Liver (tissue), 9 donors: ENCODE results near the gene NEB. TPM values are rescaled to one million over a fixed set of nuclear protein-coding genes. Genes with fewer than 3 reads are reported as not detected.

ENCODE experiments used
- DNase-seq: peaks from one replicate; pipeline ENCODE4 v3.0.0-alpha.2; 2017; ENCODE audit warnings: low spot score
- H3K27ac ChIP-seq, 2 donors: one replicate each; pipeline ENCODE4 v1.7.0; 2013; ENCODE audit warnings: inconsistent platforms in 2 of 2, low read length in 2 of 2, control low read depth in 1 of 2, low read depth in 1 of 2, mild to moderate bottlenecking in 1 of 2
- H3K27me3 ChIP-seq, 4 donors: one replicate each; pipeline versions ENCODE4 v1.6.1 to v1.7.0; 2013; ENCODE audit warnings: low read length in 3 of 4, inconsistent platforms in 1 of 4, mild to moderate bottlenecking in 1 of 4, moderate library complexity in 1 of 4; ENCODE audit not compliant: control insufficient read depth in 4 of 4, insufficient read depth in 4 of 4
- H3K36me3 ChIP-seq, 4 donors: one replicate each; pipeline versions ENCODE4 v1.6.1 to v1.7.0; 2013; ENCODE audit warnings: low read length in 3 of 4, mild to moderate bottlenecking in 3 of 4, low read depth in 1 of 4, moderate library complexity in 1 of 4; ENCODE audit not compliant: control insufficient read depth in 4 of 4, insufficient read depth in 3 of 4
- H3K4me1 ChIP-seq, 4 donors: one replicate each; pipeline versions ENCODE4 v1.6.1 to v1.7.0; 2013; ENCODE audit warnings: low read length in 3 of 4, mild to moderate bottlenecking in 3 of 4, moderate library complexity in 1 of 4; ENCODE audit not compliant: control insufficient read depth in 4 of 4, insufficient read depth in 4 of 4
- H3K4me3 ChIP-seq, 3 donors: one replicate each; pipeline versions ENCODE4 v1.6.1 to v1.7.0; 2013; ENCODE audit warnings: low read length in 3 of 3, control low read depth in 1 of 3, low read depth in 1 of 3, mild to moderate bottlenecking in 1 of 3
- H3K9ac ChIP-seq, 2 donors: one replicate each; pipeline ENCODE4 v1.7.0; 2013; ENCODE audit warnings: low read length in 2 of 2, mild to moderate bottlenecking in 2 of 2, moderate library complexity in 2 of 2, control low read depth in 1 of 2, low read depth in 1 of 2
- H3K9me3 ChIP-seq, 4 donors: one replicate each; pipeline versions ENCODE4 v1.6.1 to v1.7.0; 2013; ENCODE audit warnings: low read length in 3 of 4; ENCODE audit not compliant: control insufficient read depth in 4 of 4
- ATF3 ChIP-seq: IDR thresholded peaks from 2 replicates; pipeline ENCODE4 v1.6.1; 2016; ENCODE audit warnings: antibody characterized with exemption
- CTCF ChIP-seq: fragments of 150-350 bp; IDR thresholded peaks from 2 replicates; pipeline ENCODE4 v1.5.1; 2017; ENCODE audit warnings: improper control_type of control experiment, low read depth, low read length; ENCODE audit not compliant: missing input control
- EGR1 ChIP-seq, 2 donors: IDR thresholded peaks; 2 replicates each; pipeline ENCODE4 v1.6.1; 2016 to 2018; ENCODE audit warnings: antibody characterized with exemption in 2 of 2, low read depth in 2 of 2
- FOXA1 ChIP-seq: IDR thresholded peaks from 2 replicates; pipeline ENCODE4 v1.6.1; 2016; ENCODE audit warnings: antibody characterized with exemption
- FOXA2 ChIP-seq: IDR thresholded peaks from 2 replicates; pipeline ENCODE4 v1.6.1; 2016; ENCODE audit warnings: antibody characterized with exemption
- GABPA ChIP-seq, 2 donors: IDR thresholded peaks in 1 of 2; conservative IDR thresholded peaks in 1 of 2; 2 replicates each; pipeline ENCODE4 v1.6.1; 2016; ENCODE audit warnings: antibody characterized with exemption in 2 of 2, mild to moderate bottlenecking in 1 of 2, moderate library complexity in 1 of 2
- HNF4A ChIP-seq, 2 donors: conservative IDR thresholded peaks; 2 replicates each; pipeline ENCODE4 v1.6.1; 2016; ENCODE audit warnings: antibody characterized with exemption in 2 of 2, mild to moderate bottlenecking in 2 of 2
- HNF4G ChIP-seq: IDR thresholded peaks from 2 replicates; pipeline ENCODE4 v1.6.1; 2016; ENCODE audit warnings: antibody characterized with exemption
- JUND ChIP-seq, 2 donors: IDR thresholded peaks; 2 replicates each; pipeline ENCODE4 v1.6.1; 2016; ENCODE audit warnings: antibody characterized with exemption in 2 of 2
- NR2F2 ChIP-seq: IDR thresholded peaks from 2 replicates; pipeline ENCODE4 v1.6.1; 2016; ENCODE audit warnings: antibody characterized with exemption
- RAD21 ChIP-seq, 2 donors: IDR thresholded peaks; 2 replicates each; pipeline ENCODE4 v1.6.1; 2016; ENCODE audit warnings: antibody characterized with exemption in 2 of 2, mild to moderate bottlenecking in 2 of 2
- REST ChIP-seq: IDR thresholded peaks from 2 replicates; pipeline ENCODE4 v1.6.1; 2016; ENCODE audit warnings: antibody characterized with exemption, mild to moderate bottlenecking
- TAF1 ChIP-seq: conservative IDR thresholded peaks from 2 replicates; pipeline ENCODE4 v1.6.1; 2016; ENCODE audit warnings: antibody characterized with exemption, mild to moderate bottlenecking
- ZBTB33 ChIP-seq: IDR thresholded peaks from 2 replicates; pipeline ENCODE4 v1.6.1; 2016; ENCODE audit warnings: antibody characterized with exemption
- WGBS: extraction: QIAGEN DNeasy Blood & Tissue Kit; methylation state at CpG from one replicate; pipeline ENCODE4 v1.1.7; 2013; 5-methylcytosine and 5-hydroxymethylcytosine counted together
- polyA plus RNA-seq, 2 donors: library from polyadenylated mRNA; stranded (reverse) in 1 of 2; unstranded in 1 of 2; fragments of 200-250 nt in 1 of 2; fragments of >200 nt in 1 of 2; fragmentation: Nextera tagmentation in 1 of 2; extraction: Ambion mirVana in 1 of 2; gene quantifications; one replicate each; pipeline versions ENCODE4 v1.2.1 to v1.2.3, GENCODE V29; 2013 to 2015
- total RNA-seq, 2 donors: library from RNA; depleted of rRNA; stranded (reverse); fragments of >200 nt; gene quantifications; one replicate each; pipeline ENCODE4 v1.2.3, GENCODE V29; 2014
- donor health status: healthy.
- donor health status: healthy.
- donor health status: healthy.
- donor health status: healthy.
- donor health status: healthy.

NEB gene
- total and polyA plus RNA-seq, 4 donors, result 0.28 to 6.4 (median 2.7) TPM

- no peak overlapping the region for H3K4me3 ChIP-seq
- H3K36me3 ChIP-seq, result peaks cover 0 to 3% (median 1%) of the 10 kb centered on the region in 4 donors
Observed at GRCh38 chr2:151481744-151482143, 252.5 kb downstream of the NEB start.

More at GRCh38 chr2:151481744-151482143, 252.5 kb downstream of the NEB start:
- Histone ChIP-seq H3K4me1 (peaks cover 0 to 8% (median 2%) of the 10 kb centered on the region in 4 donors), H3K9me3 (no peaks in the 10 kb centered on the region), H3K9ac (no peak overlapping the region), H3K27ac (no peak overlapping the region), H3K27me3 (no peaks in the 10 kb centered on the region)
- no peak for DNase-seq
- TF ChIP-seq HNF4G, result no peak
- no peak for TF ChIP-seq FOXA2
- TF ChIP-seq REST, result no peak
- no peak for TF ChIP-seq TAF1
- no peak for TF ChIP-seq NR2F2
- no peak for TF ChIP-seq ZBTB33
- no peak for TF ChIP-seq HNF4A (conservative IDR thresholded peaks at IDR 0.05)
- no peak for TF ChIP-seq FOXA1
- no peak for TF ChIP-seq EGR1 (IDR thresholded peaks at IDR 0.05; ENCODE audit: low read depth in 2 of 2)
- no peak for TF ChIP-seq RAD21 (IDR thresholded peaks at IDR 0.05)
- no peak for TF ChIP-seq GABPA (IDR thresholded peaks at IDR 0.05 in 1 of 2, conservative IDR thresholded peaks at IDR 0.05 in 1 of 2)
- no peak for TF ChIP-seq JUND (IDR thresholded peaks at IDR 0.05)
- no peak for TF ChIP-seq CTCF
- no peak for TF ChIP-seq ATF3
- WGBS, result 97% methylated on average over 5 of the region's 5 CpGs
